Vagina (tissue), 2 donors: ENCODE measurements around the gene FLRT3. TPM values are rescaled to one million over a fixed set of nuclear protein-coding genes. Genes with fewer than 3 reads are reported as not detected.
A peak's percentile ranks its signal among the peaks of the same experiment; 100 is the strongest.

Experiments
- DNase-seq, 2 donors: peaks; one replicate each; pipeline ENCODE4 v3.0.0-alpha.2; 2017; ENCODE audit errors: extremely low spot score in 2 of 2
- H3K27ac ChIP-seq: fragments of 200-600 bp; sonication (generic); one replicate; pipeline ENCODE4 v1.5.1; 2019
- H3K27me3 ChIP-seq: fragments of 200-600 bp; sonication (generic); one replicate; pipeline ENCODE4 v1.5.1; 2019
- H3K36me3 ChIP-seq, 2 donors: fragments of 200-600 bp; sonication (generic); one replicate each; pipeline ENCODE4 v1.5.1; 2017 to 2019
- H3K4me1 ChIP-seq: fragments of 200-600 bp; sonication (generic); one replicate; pipeline ENCODE4 v1.5.1; 2019
- H3K4me3 ChIP-seq, 2 donors: fragments of 200-600 bp; sonication (generic); 1 replicate in 1 of 2; 2 replicates in 1 of 2; pipeline ENCODE4 v1.5.1; 2016 to 2019
- H3K9me3 ChIP-seq: fragments of 200-600 bp; sonication (generic); one replicate; pipeline ENCODE4 v1.5.1; 2019
- CTCF ChIP-seq, 3 experiments: fragments of 450-650 bp in 2 of 3; fragments of 200-600 bp in 1 of 3; sonication (generic) in 1 of 3; IDR thresholded peaks; one replicate each; pipeline ENCODE4 v1.5.1; 2017 to 2019; ENCODE audit warnings: antibody characterized with exemption in 3 of 3, mild to moderate bottlenecking in 2 of 3, moderate library complexity in 2 of 3
- POLR2AphosphoS5 ChIP-seq, 2 donors: sonication (generic); formaldehyde crosslinking; IDR thresholded peaks; one replicate each; pipeline ENCODE4 v1.9.0; 2017; ENCODE audit warnings: antibody characterized with exemption in 2 of 2, mild to moderate bottlenecking in 2 of 2, low read depth in 1 of 2; ENCODE audit not compliant: insufficient read depth in 1 of 2
- intact Hi-C: fragments of 100-400 bp; cut with DNase I; formaldehyde crosslinking; loops from one replicate; pipeline ENCODE4 v1.15.1; 2023
- small RNA-seq: library from RNA; depleted of rRNA; stranded (forward); fragments of <200 nt; gene quantifications from one replicate; pipeline ENCODE3, GENCODE V24; 2016
- total RNA-seq: library from RNA; depleted of rRNA; stranded (reverse); fragments of >200 nt; gene quantifications from one replicate; pipeline ENCODE4 v1.2.3, GENCODE V29; 2016

FLRT3 gene
- total RNA-seq, 1 donor from 2014 or later = 4.7 TPM

GRCh38 chr20:14284443-14284842 is 53.0 kb downstream of the FLRT3 start:
- no peak for DNase-seq
- TF ChIP-seq CTCF (IDR thresholded peaks at IDR 0.05) (no peak), POLR2AphosphoS5 (IDR thresholded peaks at IDR 0.05; ENCODE audit: insufficient read depth in 1 of 2, low read depth in 1 of 2) (peak in 1 of 2 donors; percentile 50)
- no peak overlapping the region for H3K27ac ChIP-seq
- H3K27me3 ChIP-seq = no peaks in the 10 kb centered on the region
- no peaks in the 10 kb centered on the region for H3K36me3 ChIP-seq
- H3K9me3 ChIP-seq = no peaks in the 10 kb centered on the region
- intact Hi-C loops = no loop called here
- no peak overlapping the region for H3K4me3 ChIP-seq
- H3K4me1 ChIP-seq = no peaks in the 10 kb centered on the region

DNA sequence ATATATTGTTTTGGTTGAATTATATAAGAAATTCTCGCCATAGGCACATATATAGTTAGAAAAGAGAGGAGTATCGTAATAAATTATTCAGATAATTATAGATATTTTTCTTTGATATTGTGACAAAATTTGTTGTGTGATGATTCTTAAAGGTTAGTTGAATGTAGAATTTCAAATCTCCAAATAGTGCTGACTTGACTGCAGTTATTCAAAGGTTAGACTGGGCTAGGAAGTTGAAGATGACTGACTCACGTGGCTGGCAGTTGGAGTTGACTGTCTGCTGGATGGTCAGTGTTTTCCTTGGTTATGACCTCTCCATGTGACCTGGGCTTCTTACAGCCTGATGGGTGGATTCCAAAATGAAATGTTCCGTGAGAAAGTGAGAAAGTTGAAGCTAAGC is 55.3 kb downstream of the FLRT3 start:
- H3K4me3 ChIP-seq = no peak overlapping the region
- H3K27ac ChIP-seq = no peak overlapping the region
- H3K36me3 ChIP-seq = no peaks in the 10 kb centered on the region
- H3K27me3 ChIP-seq = no peaks in the 10 kb centered on the region
- H3K4me1 ChIP-seq = no peaks in the 10 kb centered on the region
- TF ChIP-seq POLR2AphosphoS5 (IDR thresholded peaks at IDR 0.05; ENCODE audit: insufficient read depth in 1 of 2, low read depth in 1 of 2) = no peak
- TF ChIP-seq CTCF (IDR thresholded peaks at IDR 0.05) = no peak
- no peak for DNase-seq
- H3K9me3 ChIP-seq = no peaks in the 10 kb centered on the region
- intact Hi-C loops = no loop called here

Small RNA genes lying within 50 kb of the gene (small RNA-seq; reads per million reads assigned to genes)
- gene RNU6-228P = not detected
